ENCODE results near the gene CTNNBIP1.

GRCh38 chr1:9900142-9901043 is 9.7 kb downstream of the CTNNBIP1 start:
- peak in 2 of 7 experiments; percentile 9 to 10 for TF ChIP-seq CTCF (IDR thresholded peaks at IDR 0.05)
- peak in 1 of 4 donors; percentile 48 for TF ChIP-seq POLR2A (IDR thresholded peaks at IDR 0.05)
- no peak for TF ChIP-seq EP300 (IDR thresholded peaks at IDR 0.05)
- TF ChIP-seq POLR2AphosphoS5 (IDR thresholded peaks at IDR 0.05), result peak in 2 of 3 donors; percentile 86 to 88
